Measurements from ENCODE around the gene S1PR2. TPM values are rescaled to one million over a fixed set of nuclear protein-coding genes. Genes with fewer than 3 reads are reported as not detected.

Gene S1PR2
- total RNA-seq, 4 donors from 2014 or later, result 3.9 to 9.9 (median 8.6) TPM

DNA sequence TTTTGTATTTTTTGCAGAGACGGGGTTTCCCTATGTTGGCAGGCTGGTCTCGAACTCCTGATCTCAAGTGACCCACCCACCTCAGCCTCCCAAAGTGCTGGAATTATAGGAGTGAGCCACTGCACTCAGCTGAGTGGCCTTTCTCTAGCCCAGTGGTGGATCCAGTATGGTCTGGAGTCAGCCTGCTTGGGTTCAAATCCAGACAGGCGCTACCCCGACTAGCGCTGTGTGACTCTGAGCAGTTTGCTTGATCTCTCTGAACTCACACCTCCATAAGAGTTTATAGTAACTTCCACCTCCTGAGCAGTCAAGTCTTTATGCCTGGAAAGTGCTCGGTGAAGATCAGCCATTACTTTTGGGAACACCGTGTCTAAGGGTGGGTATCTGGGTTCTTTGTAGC lies 10.4 kb downstream of the S1PR2 start:
- WGBS, result 83% methylated on average over 7 of the region's 7 CpGs

DNA sequence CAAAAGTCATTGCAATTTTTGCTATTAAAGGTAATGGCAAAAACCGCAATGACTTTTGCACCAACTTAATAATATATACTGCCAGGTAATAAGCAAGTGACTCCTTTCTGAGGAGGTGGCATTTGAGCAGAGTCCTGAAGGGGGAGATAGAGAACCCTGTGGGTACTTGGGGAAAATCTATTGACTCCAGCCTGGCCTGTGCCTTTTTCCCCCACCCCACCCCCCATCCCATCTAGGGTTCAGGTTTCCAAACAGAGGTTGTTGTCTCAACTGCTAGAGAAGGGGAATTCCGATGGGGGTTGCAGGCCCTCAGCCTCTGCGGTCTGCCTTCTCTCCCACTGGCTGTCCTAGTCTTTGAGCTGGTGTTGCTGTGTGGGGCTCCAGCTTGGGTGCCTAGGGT lies 11.5 kb downstream of the S1PR2 start:
- peaks cover 20% of the 10 kb centered on the region for H3K36me3 ChIP-seq
- no peaks in the 10 kb centered on the region for H3K27me3 ChIP-seq
- TF ChIP-seq, protein P1, sequence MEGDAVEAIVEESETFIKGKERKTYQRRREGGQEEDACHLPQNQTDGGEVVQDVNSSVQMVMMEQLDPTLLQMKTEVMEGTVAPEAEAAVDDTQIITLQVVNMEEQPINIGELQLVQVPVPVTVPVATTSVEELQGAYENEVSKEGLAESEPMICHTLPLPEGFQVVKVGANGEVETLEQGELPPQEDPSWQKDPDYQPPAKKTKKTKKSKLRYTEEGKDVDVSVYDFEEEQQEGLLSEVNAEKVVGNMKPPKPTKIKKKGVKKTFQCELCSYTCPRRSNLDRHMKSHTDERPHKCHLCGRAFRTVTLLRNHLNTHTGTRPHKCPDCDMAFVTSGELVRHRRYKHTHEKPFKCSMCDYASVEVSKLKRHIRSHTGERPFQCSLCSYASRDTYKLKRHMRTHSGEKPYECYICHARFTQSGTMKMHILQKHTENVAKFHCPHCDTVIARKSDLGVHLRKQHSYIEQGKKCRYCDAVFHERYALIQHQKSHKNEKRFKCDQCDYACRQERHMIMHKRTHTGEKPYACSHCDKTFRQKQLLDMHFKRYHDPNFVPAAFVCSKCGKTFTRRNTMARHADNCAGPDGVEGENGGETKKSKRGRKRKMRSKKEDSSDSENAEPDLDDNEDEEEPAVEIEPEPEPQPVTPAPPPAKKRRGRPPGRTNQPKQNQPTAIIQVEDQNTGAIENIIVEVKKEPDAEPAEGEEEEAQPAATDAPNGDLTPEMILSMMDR (IDR thresholded peaks at IDR 0.05), result peak in 1 of 2 donors; percentile 17
- no peak for TF ChIP-seq POLR2AphosphoS5 (IDR thresholded peaks at IDR 0.05)
- H3K4me1 ChIP-seq, result no peaks in the 10 kb centered on the region
- no peak overlapping the region for H3K4me3 ChIP-seq
- H3K9me3 ChIP-seq, result no peaks in the 10 kb centered on the region
- 30% methylated on average over 1 of the region's 3 CpGs for WGBS
- DNase-seq (ENCODE audit: low spot score in 2 of 2), result no peak
- no peak overlapping the region for H3K27ac ChIP-seq

More for the DNA sequence above, 10.4 kb downstream of the S1PR2 start:
- H3K4me1 ChIP-seq, result peaks cover 7% of the 10 kb centered on the region
- peaks cover 20% of the 10 kb centered on the region for H3K36me3 ChIP-seq
- no peaks in the 10 kb centered on the region for H3K9me3 ChIP-seq
- no peaks in the 10 kb centered on the region for H3K27me3 ChIP-seq
- DNase-seq (ENCODE audit: low spot score in 2 of 2), result no peak
- TF ChIP-seq, protein P1 (IDR thresholded peaks at IDR 0.05), result no peak
- H3K27ac ChIP-seq, result no peak overlapping the region
- H3K4me3 ChIP-seq, result no peak overlapping the region

DNA sequence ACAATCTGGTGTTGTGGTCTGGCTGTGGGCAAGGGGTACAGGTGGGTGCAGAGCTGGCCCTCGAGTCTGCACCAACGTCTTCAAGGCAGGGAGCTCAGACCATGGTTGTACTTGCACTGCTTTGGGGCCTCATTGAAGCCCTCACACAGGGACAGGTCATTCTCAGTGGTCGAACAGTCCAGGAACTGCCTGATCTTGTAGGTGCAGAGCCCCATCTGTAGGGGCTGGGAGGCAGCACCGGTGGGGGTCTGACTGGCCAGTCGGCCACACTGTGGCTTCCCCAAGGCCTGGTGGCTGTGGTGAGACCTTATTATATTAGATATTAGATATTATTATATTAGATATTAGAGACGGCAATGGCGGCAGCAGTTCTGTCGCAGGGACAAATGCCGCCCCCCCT lies 14.0 kb downstream of the S1PR2 start:
- Histone ChIP-seq H3K27me3 (no peaks in the 10 kb centered on the region), H3K9me3 (no peaks in the 10 kb centered on the region), H3K27ac (no peak overlapping the region), H3K4me3 (no peak overlapping the region), H3K36me3 (peaks cover 5% of the 10 kb centered on the region), H3K4me1 (no peaks in the 10 kb centered on the region)
- no peak for TF ChIP-seq EP300 (IDR thresholded peaks at IDR 0.05)
- TF ChIP-seq, protein P1 (IDR thresholded peaks at IDR 0.05), result no peak
- no peak for TF ChIP-seq POLR2AphosphoS5 (IDR thresholded peaks at IDR 0.05)
- TF ChIP-seq POLR2A (IDR thresholded peaks at IDR 0.05), result no peak
- no peak for DNase-seq (ENCODE audit: low spot score in 2 of 2)
- 91% methylated on average over 8 of the region's 9 CpGs for WGBS

DNA sequence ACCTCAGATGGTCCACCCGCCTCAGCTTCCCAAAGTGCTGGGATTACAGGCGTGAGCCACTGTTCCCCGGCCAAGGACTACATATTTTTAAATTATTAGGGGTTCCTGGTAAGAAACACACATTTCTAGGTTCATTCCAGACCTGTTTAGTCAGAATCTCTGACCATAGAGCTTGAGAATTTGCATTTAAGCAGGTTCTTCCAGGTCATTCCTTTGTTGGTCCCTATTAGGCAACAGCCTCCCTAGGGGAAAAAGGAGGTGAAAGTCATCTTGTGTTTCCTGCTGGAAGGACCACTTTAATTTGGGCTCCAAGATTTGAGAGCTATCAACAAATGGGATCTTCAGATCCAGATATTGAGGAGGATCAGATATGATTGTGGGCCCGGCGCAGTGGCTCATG lies 16.3 kb downstream of the S1PR2 start:
- 98% methylated on average over 5 of the region's 5 CpGs for WGBS
- no peak for DNase-seq (ENCODE audit: low spot score in 2 of 2)
- Histone ChIP-seq H3K4me1 (no peaks in the 10 kb centered on the region), H3K9me3 (no peaks in the 10 kb centered on the region), H3K36me3 (no peaks in the 10 kb centered on the region), H3K27me3 (no peaks in the 10 kb centered on the region), H3K27ac (no peak overlapping the region), H3K4me3 (no peak overlapping the region)
- no peak for TF ChIP-seq POLR2AphosphoS5 (IDR thresholded peaks at IDR 0.05)
- TF ChIP-seq EP300 (IDR thresholded peaks at IDR 0.05), result no peak
- TF ChIP-seq, protein P1 (IDR thresholded peaks at IDR 0.05), result no peak
- TF ChIP-seq POLR2A (IDR thresholded peaks at IDR 0.05), result no peak

DNA sequence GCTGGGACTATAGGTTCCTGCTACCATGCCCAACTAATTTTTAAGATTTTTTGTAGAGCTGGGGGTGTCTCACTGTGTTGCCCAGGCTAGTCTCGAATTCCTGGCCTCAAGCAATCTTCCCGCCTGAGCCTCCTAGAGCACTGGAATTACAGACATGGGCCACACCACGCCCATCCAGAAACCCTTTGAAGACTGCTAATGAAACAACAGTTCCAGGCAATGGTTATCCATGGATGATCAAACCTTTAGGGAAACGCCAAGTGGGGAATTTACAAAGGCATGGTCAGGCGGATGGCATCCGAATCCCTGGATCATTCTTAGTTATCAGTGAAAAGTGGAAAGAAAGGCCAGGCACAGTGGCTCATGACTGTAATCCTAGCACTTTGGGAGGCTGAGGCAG lies 19.4 kb downstream of the S1PR2 start:
- no peaks in the 10 kb centered on the region for H3K36me3 ChIP-seq
- H3K27ac ChIP-seq, result no peak overlapping the region
- peaks cover 3% of the 10 kb centered on the region for H3K9me3 ChIP-seq
- WGBS, result 76% methylated on average over 6 of the region's 6 CpGs
- H3K27me3 ChIP-seq, result no peaks in the 10 kb centered on the region
- TF ChIP-seq POLR2A (IDR thresholded peaks at IDR 0.05) (no peak), EP300 (IDR thresholded peaks at IDR 0.05) (no peak), POLR2AphosphoS5 (IDR thresholded peaks at IDR 0.05) (no peak)
- TF ChIP-seq, protein P1 (IDR thresholded peaks at IDR 0.05), result no peak
- no peaks in the 10 kb centered on the region for H3K4me1 ChIP-seq
- no peak for DNase-seq (ENCODE audit: low spot score in 2 of 2)
- H3K4me3 ChIP-seq, result no peak overlapping the region

Data from suprapubic skin (tissue), 4 donors.